Prostate gland (tissue), 2 donors: ENCODE results near the gene HSF2BP.
"Not testable (repeated sequence)": the region's sequence is repeated elsewhere in the genome, so short reads cannot be mapped to it uniquely, and the experiment has no call there.

Experiments used
- CTCF ChIP-seq, 4 experiments: fragments of 200-600 bp in 2 of 4; fragments of 450-650 bp in 2 of 4; sonication (generic) in 2 of 4; IDR thresholded peaks; 1 replicate in 3 of 4; 2 replicates in 1 of 4; pipeline ENCODE4 v1.5.1; 2016 to 2019; ENCODE audit warnings: antibody characterized with exemption in 4 of 4, mild to moderate bottlenecking in 2 of 4, moderate library complexity in 2 of 4
- POLR2A ChIP-seq: fragments of 450-650 bp; IDR thresholded peaks from one replicate; pipeline ENCODE4 v1.6.1; 2016; ENCODE audit warnings: antibody characterized with exemption, mild to moderate bottlenecking
- POLR2AphosphoS5 ChIP-seq: sonication (generic); formaldehyde crosslinking; IDR thresholded peaks from one replicate; pipeline ENCODE4 v1.6.1; 2017; ENCODE audit warnings: antibody characterized with exemption

DNA sequence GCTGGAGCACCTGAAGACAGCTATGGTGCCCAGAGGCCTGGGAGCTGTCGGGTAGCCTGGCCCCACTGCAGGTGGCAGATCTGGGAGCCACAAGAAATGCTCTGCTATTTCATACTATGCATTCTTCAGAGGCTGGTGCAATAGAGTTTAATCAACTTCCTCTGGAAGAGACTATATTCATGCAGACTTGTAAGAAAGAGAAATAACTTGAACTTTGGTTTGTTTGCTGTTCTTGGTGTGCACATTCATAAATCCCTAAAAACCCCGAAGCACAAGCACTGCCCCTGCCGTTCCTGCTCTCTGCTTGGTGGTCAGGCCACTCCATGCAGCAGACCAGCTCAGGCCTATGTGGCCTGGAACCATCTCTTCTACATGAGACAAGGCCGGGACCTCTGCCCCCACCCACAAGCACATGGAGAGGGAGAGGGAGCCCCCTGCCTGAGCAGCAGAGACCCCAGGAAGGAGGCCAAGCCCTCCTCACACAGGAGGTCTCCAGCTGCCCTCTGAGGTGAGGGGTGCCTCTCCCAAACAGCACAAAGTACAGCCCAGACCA is 142.9 kb downstream of the HSF2BP start:
- TF ChIP-seq POLR2AphosphoS5; CTCF (IDR thresholded peaks at IDR 0.05); POLR2A: not testable (repeated sequence)
